ENCODE measurements around the gene CDC20. TPM values are rescaled to one million over a fixed set of nuclear protein-coding genes. Genes with fewer than 3 reads are reported as not detected.

Gene CDC20
- total RNA-seq, 1 experiment from 2014 or later, result 355 TPM

DNA sequence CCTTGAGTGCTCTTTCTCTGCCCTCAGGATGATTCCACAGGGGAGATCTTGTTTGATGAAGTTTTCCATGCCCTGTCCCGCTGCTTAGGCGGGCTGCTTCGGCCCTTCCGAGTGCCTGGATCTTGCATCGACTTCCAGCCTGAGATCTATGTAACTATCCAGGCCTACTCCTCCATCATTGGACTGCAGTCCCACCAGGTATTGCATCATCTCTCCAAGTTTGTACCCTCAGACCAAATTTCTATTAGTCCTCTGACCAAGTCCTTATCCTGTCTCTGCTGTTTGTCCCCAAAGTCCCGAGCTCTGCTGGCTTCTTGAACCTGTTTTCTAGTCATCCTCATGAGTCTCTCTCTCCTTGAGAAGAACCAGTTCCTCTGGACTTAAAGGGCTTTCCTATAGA, 45.6 kb downstream of the CDC20 start:
- no peak overlapping the region for H3K4me2 ChIP-seq (ENCODE audit: low read length)
- ChIA-PET POLR2A (no interaction called here), CTCF (no interaction called here), RAD21 (ENCODE audit: low non-redundant PET in 1 of 2, low total read pairs in 2 of 2, uncharacterized antibody in 2 of 2, unreplicated experiment in 2 of 2) (no interaction called here)
- no TSS peak for BruUV-seq (replicated peaks)
- ATAC-seq (no peak), DNase-seq (ENCODE audit: low read depth, low spot score) (no peak)
- H4K20me1 ChIP-seq (ENCODE audit: insufficient read depth), result no peaks in the 10 kb centered on the region
- H3K36me3 ChIP-seq (ENCODE audit: control insufficient read depth in 1 of 2, insufficient read depth in 2 of 2, low read length in 2 of 2), result peaks cover 9 to 23% of the 10 kb centered on the region in 2 experiments; a peak in 2 of 4 replicates
- H3K27me3 ChIP-seq (ENCODE audit: insufficient read depth, low read length), result no peaks in the 10 kb centered on the region
- TF ChIP-seq, protein P1, sequence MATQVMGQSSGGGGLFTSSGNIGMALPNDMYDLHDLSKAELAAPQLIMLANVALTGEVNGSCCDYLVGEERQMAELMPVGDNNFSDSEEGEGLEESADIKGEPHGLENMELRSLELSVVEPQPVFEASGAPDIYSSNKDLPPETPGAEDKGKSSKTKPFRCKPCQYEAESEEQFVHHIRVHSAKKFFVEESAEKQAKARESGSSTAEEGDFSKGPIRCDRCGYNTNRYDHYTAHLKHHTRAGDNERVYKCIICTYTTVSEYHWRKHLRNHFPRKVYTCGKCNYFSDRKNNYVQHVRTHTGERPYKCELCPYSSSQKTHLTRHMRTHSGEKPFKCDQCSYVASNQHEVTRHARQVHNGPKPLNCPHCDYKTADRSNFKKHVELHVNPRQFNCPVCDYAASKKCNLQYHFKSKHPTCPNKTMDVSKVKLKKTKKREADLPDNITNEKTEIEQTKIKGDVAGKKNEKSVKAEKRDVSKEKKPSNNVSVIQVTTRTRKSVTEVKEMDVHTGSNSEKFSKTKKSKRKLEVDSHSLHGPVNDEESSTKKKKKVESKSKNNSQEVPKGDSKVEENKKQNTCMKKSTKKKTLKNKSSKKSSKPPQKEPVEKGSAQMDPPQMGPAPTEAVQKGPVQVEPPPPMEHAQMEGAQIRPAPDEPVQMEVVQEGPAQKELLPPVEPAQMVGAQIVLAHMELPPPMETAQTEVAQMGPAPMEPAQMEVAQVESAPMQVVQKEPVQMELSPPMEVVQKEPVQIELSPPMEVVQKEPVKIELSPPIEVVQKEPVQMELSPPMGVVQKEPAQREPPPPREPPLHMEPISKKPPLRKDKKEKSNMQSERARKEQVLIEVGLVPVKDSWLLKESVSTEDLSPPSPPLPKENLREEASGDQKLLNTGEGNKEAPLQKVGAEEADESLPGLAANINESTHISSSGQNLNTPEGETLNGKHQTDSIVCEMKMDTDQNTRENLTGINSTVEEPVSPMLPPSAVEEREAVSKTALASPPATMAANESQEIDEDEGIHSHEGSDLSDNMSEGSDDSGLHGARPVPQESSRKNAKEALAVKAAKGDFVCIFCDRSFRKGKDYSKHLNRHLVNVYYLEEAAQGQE (IDR thresholded peaks at IDR 0.05; ENCODE audit: low read depth), result no peak
- TF ChIP-seq EGR1 (IDR thresholded peaks at IDR 0.05; ENCODE audit: low read depth), result no peak
- TF ChIP-seq FOSL1 (IDR thresholded peaks at IDR 0.05; ENCODE audit: low read depth), result no peak
- TF ChIP-seq POLR2AphosphoS5 (IDR thresholded peaks at IDR 0.05; ENCODE audit: low read depth, low read length), result no peak
- TF ChIP-seq, protein P2, sequence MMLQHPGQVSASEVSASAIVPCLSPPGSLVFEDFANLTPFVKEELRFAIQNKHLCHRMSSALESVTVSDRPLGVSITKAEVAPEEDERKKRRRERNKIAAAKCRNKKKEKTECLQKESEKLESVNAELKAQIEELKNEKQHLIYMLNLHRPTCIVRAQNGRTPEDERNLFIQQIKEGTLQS (IDR thresholded peaks at IDR 0.05), result no peak
- no peak for TF ChIP-seq CEBPB (IDR thresholded peaks at IDR 0.05; ENCODE audit: low read depth)
- no peak for TF ChIP-seq SIN3A (IDR thresholded peaks at IDR 0.05; ENCODE audit: low read depth)
- no peak for TF ChIP-seq EZH2 (IDR thresholded peaks at IDR 0.05)
- TF ChIP-seq JUND (IDR thresholded peaks at IDR 0.05), result no peak
- TF ChIP-seq, protein P3, sequence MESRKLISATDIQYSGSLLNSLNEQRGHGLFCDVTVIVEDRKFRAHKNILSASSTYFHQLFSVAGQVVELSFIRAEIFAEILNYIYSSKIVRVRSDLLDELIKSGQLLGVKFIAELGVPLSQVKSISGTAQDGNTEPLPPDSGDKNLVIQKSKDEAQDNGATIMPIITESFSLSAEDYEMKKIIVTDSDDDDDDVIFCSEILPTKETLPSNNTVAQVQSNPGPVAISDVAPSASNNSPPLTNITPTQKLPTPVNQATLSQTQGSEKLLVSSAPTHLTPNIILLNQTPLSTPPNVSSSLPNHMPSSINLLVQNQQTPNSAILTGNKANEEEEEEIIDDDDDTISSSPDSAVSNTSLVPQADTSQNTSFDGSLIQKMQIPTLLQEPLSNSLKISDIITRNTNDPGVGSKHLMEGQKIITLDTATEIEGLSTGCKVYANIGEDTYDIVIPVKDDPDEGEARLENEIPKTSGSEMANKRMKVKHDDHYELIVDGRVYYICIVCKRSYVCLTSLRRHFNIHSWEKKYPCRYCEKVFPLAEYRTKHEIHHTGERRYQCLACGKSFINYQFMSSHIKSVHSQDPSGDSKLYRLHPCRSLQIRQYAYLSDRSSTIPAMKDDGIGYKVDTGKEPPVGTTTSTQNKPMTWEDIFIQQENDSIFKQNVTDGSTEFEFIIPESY (IDR thresholded peaks at IDR 0.05; ENCODE audit: extremely low read depth, insufficient replicate concordance, low read length), result no peak
- TF ChIP-seq ELF1 (IDR thresholded peaks at IDR 0.05; ENCODE audit: borderline replicate concordance, low read depth), result no peak
- TF ChIP-seq CBX3 (IDR thresholded peaks at IDR 0.05; ENCODE audit: low read depth), result no peak
- no peak for TF ChIP-seq RAD21 (IDR thresholded peaks at IDR 0.05; ENCODE audit: low read depth)
- TF ChIP-seq EZH2phosphoT487 (IDR thresholded peaks at IDR 0.05; ENCODE audit: borderline replicate concordance), result no peak
- TF ChIP-seq, protein P4, sequence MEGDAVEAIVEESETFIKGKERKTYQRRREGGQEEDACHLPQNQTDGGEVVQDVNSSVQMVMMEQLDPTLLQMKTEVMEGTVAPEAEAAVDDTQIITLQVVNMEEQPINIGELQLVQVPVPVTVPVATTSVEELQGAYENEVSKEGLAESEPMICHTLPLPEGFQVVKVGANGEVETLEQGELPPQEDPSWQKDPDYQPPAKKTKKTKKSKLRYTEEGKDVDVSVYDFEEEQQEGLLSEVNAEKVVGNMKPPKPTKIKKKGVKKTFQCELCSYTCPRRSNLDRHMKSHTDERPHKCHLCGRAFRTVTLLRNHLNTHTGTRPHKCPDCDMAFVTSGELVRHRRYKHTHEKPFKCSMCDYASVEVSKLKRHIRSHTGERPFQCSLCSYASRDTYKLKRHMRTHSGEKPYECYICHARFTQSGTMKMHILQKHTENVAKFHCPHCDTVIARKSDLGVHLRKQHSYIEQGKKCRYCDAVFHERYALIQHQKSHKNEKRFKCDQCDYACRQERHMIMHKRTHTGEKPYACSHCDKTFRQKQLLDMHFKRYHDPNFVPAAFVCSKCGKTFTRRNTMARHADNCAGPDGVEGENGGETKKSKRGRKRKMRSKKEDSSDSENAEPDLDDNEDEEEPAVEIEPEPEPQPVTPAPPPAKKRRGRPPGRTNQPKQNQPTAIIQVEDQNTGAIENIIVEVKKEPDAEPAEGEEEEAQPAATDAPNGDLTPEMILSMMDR (IDR thresholded peaks at IDR 0.05 in 2 of 3, conservative IDR thresholded peaks at IDR 0.05 in 1 of 3; ENCODE audit: borderline replicate concordance in 1 of 3, insufficient read depth in 1 of 3, low read depth in 2 of 3, low read length in 2 of 3), result no peak
- H3K9me2 ChIP-seq (ENCODE audit: insufficient read depth), result no peaks in the 10 kb centered on the region
- H3K4me1 ChIP-seq (ENCODE audit: control insufficient read depth in 1 of 2, insufficient read depth in 2 of 2, low read length in 2 of 2), result no peaks in the 10 kb centered on the region
- no peak overlapping the region for H3K27ac ChIP-seq (ENCODE audit: low read depth, low read length)
- H3K4me3 ChIP-seq (replicated peaks in 1 of 2; ENCODE audit: low read depth in 1 of 2, low read length in 2 of 2), result no peak overlapping the region
- intact Hi-C loops (cut with micrococcal nuclease), result no loop called here
- no peaks in the 10 kb centered on the region for H3K79me2 ChIP-seq (ENCODE audit: insufficient read depth, low read length)
- no peak overlapping the region for H2AFZ ChIP-seq (ENCODE audit: low read depth, low read length, poor library complexity, severe bottlenecking)
- no peaks in the 10 kb centered on the region for H3K9me3 ChIP-seq (ENCODE audit: control insufficient read depth in 1 of 2, insufficient read depth in 1 of 2, low read depth in 1 of 2, low read length in 2 of 2)
- no peak overlapping the region for H3K9ac ChIP-seq (ENCODE audit: low read length)

All from HCT116 (cell line).